ENCODE measurements around the gene LDLRAD4.

LDLRAD4 gene

GRCh38 chr18:13222856-13223281 is 4.3 kb downstream of the LDLRAD4 start:
- in situ Hi-C loops (cut with HindIII; ENCODE audit: low sequenced_read_pairs), result no loop called here
- TF ChIP-seq CTCF (IDR thresholded peaks at IDR 0.05; ENCODE audit: low read depth, low read length, missing control alignments), result no peak
- no peak overlapping the region for H3K4me3 ChIP-seq (ENCODE audit: low read depth, low read length)
- DNase-seq (ENCODE audit: low read depth), result no peak

GRCh38 chr18:13223311-13224143 is 5.0 kb downstream of the LDLRAD4 start:
- H3K4me3 ChIP-seq (ENCODE audit: low read depth, low read length), result no peak overlapping the region
- DNase-seq (ENCODE audit: low read depth), result no peak
- TF ChIP-seq CTCF (IDR thresholded peaks at IDR 0.05; ENCODE audit: low read depth, low read length, missing control alignments), result no peak
- in situ Hi-C loops (cut with HindIII; ENCODE audit: low sequenced_read_pairs), result no loop called here

GRCh38 chr18:13225261-13225660 is 6.7 kb downstream of the LDLRAD4 start:
- no peak for TF ChIP-seq CTCF (IDR thresholded peaks at IDR 0.05; ENCODE audit: low read depth, low read length, missing control alignments)
- H3K4me3 ChIP-seq (ENCODE audit: low read depth, low read length), result no peak overlapping the region
- in situ Hi-C loops (cut with HindIII; ENCODE audit: low sequenced_read_pairs), result no loop called here
- DNase-seq (ENCODE audit: low read depth), result no peak

- DNase-seq (ENCODE audit: low read depth), result no peak
- TF ChIP-seq CTCF (IDR thresholded peaks at IDR 0.05; ENCODE audit: low read depth, low read length, missing control alignments), result no peak
These were observed 8.1 kb downstream of the LDLRAD4 start for GRCh38 chr18:13226533-13227144.

GRCh38 chr18:13227910-13228309 is 9.3 kb downstream of the LDLRAD4 start:
- TF ChIP-seq CTCF (IDR thresholded peaks at IDR 0.05; ENCODE audit: low read depth, low read length, missing control alignments), result no peak

More at GRCh38 chr18:13226533-13227144, 8.1 kb downstream of the LDLRAD4 start:
- in situ Hi-C loops (cut with HindIII; ENCODE audit: low sequenced_read_pairs), result no loop called here
- no peak overlapping the region for H3K4me3 ChIP-seq (ENCODE audit: low read depth, low read length)

GRCh38 chr18:13229001-13229671 is 10.6 kb downstream of the LDLRAD4 start:
- in situ Hi-C loops (cut with HindIII; ENCODE audit: low sequenced_read_pairs), result no loop called here
- no peak for TF ChIP-seq CTCF (IDR thresholded peaks at IDR 0.05; ENCODE audit: low read depth, low read length, missing control alignments)
- no peak for DNase-seq (ENCODE audit: low read depth)
- H3K4me3 ChIP-seq (ENCODE audit: low read depth, low read length), result no peak overlapping the region

More at GRCh38 chr18:13227910-13228309, 9.3 kb downstream of the LDLRAD4 start:
- in situ Hi-C loops (cut with HindIII; ENCODE audit: low sequenced_read_pairs), result no loop called here
- DNase-seq (ENCODE audit: low read depth), result no peak
- no peak overlapping the region for H3K4me3 ChIP-seq (ENCODE audit: low read depth, low read length)

All from astrocyte of the cerebellum (primary cell).